Brain microvascular endothelial cell (primary cell): ENCODE data around the gene MIXL1.
"Not testable (repeated sequence)": the region's sequence is repeated elsewhere in the genome, so short reads cannot be mapped to it uniquely, and the experiment has no call there.

ENCODE experiments used
- DNase-seq: peaks from one replicate; pipeline ENCODE4 v3.0.0-alpha.2; 2020
- H3K27ac ChIP-seq: fragments of 250-450 bp; sonication (Bioruptor Pico); 2 replicates; pipeline ENCODE4 v1.5.1; 2020; ENCODE audit warnings: mild to moderate bottlenecking, moderate library complexity
- H3K27me3 ChIP-seq: fragments of 250-450 bp; sonication (Bioruptor Pico); replicated peaks from 2 replicates; pipeline ENCODE4 v1.5.1; 2020; ENCODE audit warnings: mild to moderate bottlenecking
- H3K36me3 ChIP-seq: fragments of 250-450 bp; sonication (Bioruptor Pico); replicated peaks from 2 replicates; pipeline ENCODE4 v1.5.1; 2020; ENCODE audit warnings: mild to moderate bottlenecking
- H3K4me3 ChIP-seq: 2 replicates; pipeline ENCODE4 v1.5.1; 2011; ENCODE audit warnings: low read depth, mild to moderate bottlenecking, control low read depth, low read length, moderate library complexity
- CTCF ChIP-seq: IDR thresholded peaks from 2 replicates; pipeline ENCODE4 v1.5.1; 2011; ENCODE audit warnings: low read depth, mild to moderate bottlenecking, moderate library complexity, low read length, control low read depth, inconsistent platforms; ENCODE audit errors: missing control alignments
- in situ Hi-C: cut with HindIII; loops from 2 replicates; pipeline ENCODE4 v1.10.0; 2017; ENCODE audit warnings: low sequenced_read_pairs, low pct_ligation_motif_present

The MIXL1 gene

DNA sequence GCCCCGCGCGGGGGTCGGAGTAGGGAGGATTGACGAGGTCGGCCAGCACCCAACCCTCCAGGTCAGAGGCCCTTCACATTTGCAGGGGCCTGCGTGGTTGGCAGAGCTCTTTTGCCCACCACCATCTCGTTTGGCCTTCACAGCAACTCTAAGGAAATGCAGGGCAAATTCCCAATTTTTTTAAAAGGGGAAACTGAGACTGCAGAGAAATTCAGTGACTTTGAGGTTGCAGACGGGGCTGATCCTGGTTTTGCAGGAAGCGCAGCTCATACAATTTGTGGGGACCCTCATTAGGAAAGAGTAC lies 36.5 kb upstream of the MIXL1 start:
- TF ChIP-seq CTCF, result no peak
- Histone ChIP-seq H3K27ac (peak overlapping the region; percentile 96), H3K27me3 (no peaks in the 10 kb centered on the region), H3K4me3 (peak overlapping the region; percentile 95), H3K36me3 (peaks cover 9% of the 10 kb centered on the region)
- DNase-seq, result no peak
- in situ Hi-C loops, result no loop called here

- Histone ChIP-seq H3K36me3 (peaks cover 9% of the 10 kb centered on the region), H3K27me3 (no peaks in the 10 kb centered on the region), H3K27ac (no peak overlapping the region), H3K4me3 (peak overlapping the region; percentile 95)
- in situ Hi-C loops, result no loop called here
- no peak for TF ChIP-seq CTCF
- no peak for DNase-seq
These were observed 36.1 kb upstream of the MIXL1 start for GRCh38 chr1:226187380-226187779.

- H3K36me3 ChIP-seq, result no peaks in the 10 kb centered on the region
- in situ Hi-C loops, result no loop called here
These were observed 28.3 kb upstream of the MIXL1 start for GRCh38 chr1:226195144-226195543.

GRCh38 chr1:226199971-226200370 lies 23.5 kb upstream of the MIXL1 start:
- Histone ChIP-seq H3K4me3 (no peak overlapping the region), H3K36me3 (no peaks in the 10 kb centered on the region), H3K27me3 (no peaks in the 10 kb centered on the region), H3K27ac (no peak overlapping the region)
- TF ChIP-seq CTCF, result no peak
- in situ Hi-C loops, result no loop called here
- no peak for DNase-seq

More at GRCh38 chr1:226195144-226195543, 28.3 kb upstream of the MIXL1 start:
- H3K27me3 ChIP-seq, result no peaks in the 10 kb centered on the region
- TF ChIP-seq CTCF, result no peak
- no peak overlapping the region for H3K27ac ChIP-seq
- H3K4me3 ChIP-seq, result no peak overlapping the region
- DNase-seq, result no peak

DNA sequence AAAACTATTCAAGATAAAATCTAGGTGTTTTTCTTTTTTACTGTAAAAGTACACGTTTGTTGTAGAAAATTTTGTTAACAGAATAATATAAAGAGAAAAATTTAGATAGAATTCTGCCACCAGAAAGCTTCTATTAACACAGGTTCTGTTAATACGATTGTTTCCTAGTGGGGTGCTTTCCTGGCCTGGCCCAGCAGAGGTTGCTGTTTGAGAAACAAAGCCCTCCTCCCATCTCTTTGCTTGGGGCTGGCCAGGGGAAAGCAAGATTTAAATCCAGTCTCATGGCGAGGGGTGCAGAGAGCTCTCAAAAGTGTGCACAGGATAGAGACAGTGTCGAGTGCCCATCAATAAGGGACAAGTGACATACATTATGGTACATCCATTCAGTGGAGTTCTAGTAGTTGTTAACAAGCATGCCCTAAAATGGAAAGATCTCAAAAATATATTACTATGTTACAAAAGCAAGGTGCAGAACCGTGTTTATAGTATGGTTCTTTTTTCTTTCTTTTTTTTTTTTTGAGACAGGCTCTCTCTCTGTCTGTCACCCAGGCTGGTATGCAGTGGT lies 22.4 kb upstream of the MIXL1 start:
- no peak overlapping the region for H3K27ac ChIP-seq
- DNase-seq, result no peak
- no peaks in the 10 kb centered on the region for H3K36me3 ChIP-seq
- peak; percentile 67 for TF ChIP-seq CTCF
- H3K4me3 ChIP-seq, result no peak overlapping the region
- no peaks in the 10 kb centered on the region for H3K27me3 ChIP-seq
- in situ Hi-C loops, result no loop called here

GRCh38 chr1:226202246-226202645 lies 21.2 kb upstream of the MIXL1 start:
- in situ Hi-C loops, result no loop called here
- no peak for DNase-seq
- TF ChIP-seq CTCF, result no peak
- Histone ChIP-seq H3K4me3 (no peak overlapping the region), H3K27ac (no peak overlapping the region), H3K27me3 (no peaks in the 10 kb centered on the region), H3K36me3 (no peaks in the 10 kb centered on the region)

DNA sequence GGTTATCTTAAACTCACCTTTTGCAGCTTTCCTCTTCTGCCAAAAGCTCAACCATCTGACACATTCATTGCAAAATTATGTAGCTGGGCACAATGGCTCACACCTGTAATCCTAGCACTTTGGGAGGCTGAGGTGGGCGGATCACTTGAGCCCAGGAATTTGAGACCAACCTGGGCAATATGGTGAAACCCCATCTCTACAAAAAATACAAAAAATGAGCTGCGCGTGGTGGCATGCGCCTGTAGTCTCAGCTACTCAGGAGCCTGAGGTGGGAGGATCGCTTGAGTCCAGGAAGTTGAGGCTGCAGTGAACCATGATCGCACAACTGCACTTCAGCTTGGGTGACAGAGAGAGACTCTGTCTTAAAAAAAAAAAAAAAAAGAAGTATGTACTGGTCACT lies 20.8 kb upstream of the MIXL1 start:
- in situ Hi-C loops, DNase-seq, H3K27ac ChIP-seq, H3K27me3 ChIP-seq, H3K4me3 ChIP-seq, H3K36me3 ChIP-seq: not testable (repeated sequence)
